Kidney (tissue), 14 donors: ENCODE results near the gene DRGX. TPM values are rescaled to one million over a fixed set of nuclear protein-coding genes. Genes with fewer than 3 reads are reported as not detected.

Experiments used
- DNase-seq, 5 donors: peaks; one replicate each; pipeline ENCODE4 v3.0.0-alpha.2; 2013 to 2020
- FAIRE-seq: peaks from 2 replicates; lab custom pipeline; 2012; peaks lifted over from hg19 to GRCh38; lab: Jason Lieb, UNC
- H3K27ac ChIP-seq, 2 donors: one replicate each; pipeline ENCODE4 v1.7.0; 2013; ENCODE audit warnings: low read depth in 2 of 2, low read length in 2 of 2, inconsistent platforms in 1 of 2
- H3K27me3 ChIP-seq: one replicate; pipeline ENCODE4 v1.7.1; 2013; ENCODE audit warnings: low read length, inconsistent platforms; ENCODE audit not compliant: control insufficient read depth, insufficient read depth
- H3K36me3 ChIP-seq, 3 donors: one replicate each; pipeline versions ENCODE4 v1.7.0 to v1.7.1; 2013; ENCODE audit warnings: low read length in 3 of 3, control low read depth in 1 of 3, inconsistent platforms in 1 of 3; ENCODE audit not compliant: insufficient read depth in 3 of 3, control insufficient read depth in 2 of 3
- H3K4me1 ChIP-seq, 3 donors: one replicate each; pipeline versions ENCODE4 v1.7.0 to v1.7.1; 2013; ENCODE audit warnings: low read length in 3 of 3, inconsistent platforms in 1 of 3, low read depth in 1 of 3; ENCODE audit not compliant: control insufficient read depth in 2 of 3, insufficient read depth in 2 of 3
- H3K4me3 ChIP-seq, 3 donors: one replicate each; pipeline versions ENCODE4 v1.7.0 to v1.8.1; 2013; ENCODE audit warnings: low read length in 3 of 3, control low read depth in 1 of 3, inconsistent platforms in 1 of 3
- H3K9ac ChIP-seq, 3 donors: one replicate each; pipeline versions ENCODE4 v1.7.0 to v1.7.1; 2013; ENCODE audit warnings: low read length in 3 of 3, control low read depth in 1 of 3, inconsistent platforms in 1 of 3
- H3K9me3 ChIP-seq, 3 donors: one replicate each; pipeline versions ENCODE4 v1.7.0 to v1.7.1; 2013; ENCODE audit warnings: low read length in 3 of 3, control low read depth in 1 of 3, inconsistent platforms in 1 of 3; ENCODE audit not compliant: control insufficient read depth in 2 of 3, insufficient read depth in 1 of 3
- intact Hi-C: fragments of 100-400 bp; cut with DNase I; formaldehyde crosslinking; loops from one replicate; pipeline ENCODE4 v1.11.1; 2022
- polyA plus RNA-seq: library from polyadenylated mRNA; stranded (reverse); fragments of 350-450 nt; fragmentation: Illumina TruSeq; extraction: RNeasy Lipid Tissue Mini Kit (QIAGEN cat#74804); gene quantifications from one replicate; pipeline ENCODE4 v1.2.3, GENCODE V29; 2014; ENCODE audit warnings: low read depth, low replicate concordance; ENCODE audit not compliant: insufficient read depth
- total RNA-seq: library from RNA; stranded (reverse); fragmentation: NEBNext Ultra II Directional; extraction: Animal tissue kit (Norgen Biotek cat#: 25700); gene quantifications from one replicate; pipeline ENCODE4 v1.2.1, GENCODE V29; 2021
- TF ChIP-seq, protein P1 (sequence below): IDR thresholded peaks from 3 replicates; pipeline ENCODE4 v1.5.1; 2012; ENCODE audit warnings: mild to moderate bottlenecking, moderate library complexity, borderline replicate concordance; ENCODE audit not compliant: insufficient read depth; ENCODE audit errors: extremely low read depth
- donor health status: control.
- donor health status: control.
- donor health status: control.
- donor health status: control.
- donor health status: control.
- donor health status: DM: yes; HTN: yes; CAD: no.
- donor health status: Normal renal cell carcinoma (clear cell type).

DRGX gene
- total and polyA plus RNA-seq, 2 donors from 2014 or later = not detected

- Histone ChIP-seq H3K4me3 (no peak overlapping the region), H3K36me3 (no peaks in the 10 kb centered on the region), H3K27me3 (no peaks in the 10 kb centered on the region), H3K9ac (no peak overlapping the region), H3K9me3 (peaks cover 0 to 12% (median 0%) of the 10 kb centered on the region in 3 donors), H3K27ac (no peak overlapping the region), H3K4me1 (no peaks in the 10 kb centered on the region)
- TF ChIP-seq, protein P1, sequence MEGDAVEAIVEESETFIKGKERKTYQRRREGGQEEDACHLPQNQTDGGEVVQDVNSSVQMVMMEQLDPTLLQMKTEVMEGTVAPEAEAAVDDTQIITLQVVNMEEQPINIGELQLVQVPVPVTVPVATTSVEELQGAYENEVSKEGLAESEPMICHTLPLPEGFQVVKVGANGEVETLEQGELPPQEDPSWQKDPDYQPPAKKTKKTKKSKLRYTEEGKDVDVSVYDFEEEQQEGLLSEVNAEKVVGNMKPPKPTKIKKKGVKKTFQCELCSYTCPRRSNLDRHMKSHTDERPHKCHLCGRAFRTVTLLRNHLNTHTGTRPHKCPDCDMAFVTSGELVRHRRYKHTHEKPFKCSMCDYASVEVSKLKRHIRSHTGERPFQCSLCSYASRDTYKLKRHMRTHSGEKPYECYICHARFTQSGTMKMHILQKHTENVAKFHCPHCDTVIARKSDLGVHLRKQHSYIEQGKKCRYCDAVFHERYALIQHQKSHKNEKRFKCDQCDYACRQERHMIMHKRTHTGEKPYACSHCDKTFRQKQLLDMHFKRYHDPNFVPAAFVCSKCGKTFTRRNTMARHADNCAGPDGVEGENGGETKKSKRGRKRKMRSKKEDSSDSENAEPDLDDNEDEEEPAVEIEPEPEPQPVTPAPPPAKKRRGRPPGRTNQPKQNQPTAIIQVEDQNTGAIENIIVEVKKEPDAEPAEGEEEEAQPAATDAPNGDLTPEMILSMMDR = no peak
- DNase-seq (no peak), FAIRE-seq (no peak)
- intact Hi-C loops = no loop called here
Observed at GRCh38 chr10:49352323-49352722, 43.6 kb downstream of the DRGX start.

DNA sequence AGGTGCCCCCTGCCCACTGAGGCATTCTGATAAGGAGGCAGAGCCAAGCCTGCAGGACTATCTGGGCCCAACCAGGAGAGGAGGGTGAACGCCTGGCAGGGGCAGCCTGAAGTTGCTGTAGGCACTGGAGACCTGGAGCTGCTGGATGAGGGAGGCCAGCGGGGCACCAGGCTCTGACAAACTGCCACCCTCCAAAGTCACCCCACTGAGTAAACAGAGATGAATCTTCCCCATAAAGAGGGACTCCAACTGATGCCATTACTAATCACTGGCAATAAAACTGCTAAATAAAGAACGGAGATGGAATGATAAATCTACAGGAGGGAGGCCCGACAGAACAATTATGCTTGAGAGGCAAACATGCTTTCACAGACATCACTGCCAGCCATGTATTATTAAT, 44.2 kb downstream of the DRGX start:
- H3K4me1 ChIP-seq = no peaks in the 10 kb centered on the region

GRCh38 chr10:49350846-49351532, 44.9 kb downstream of the DRGX start:
- Histone ChIP-seq H3K9me3 (peaks cover 0 to 11% (median 0%) of the 10 kb centered on the region in 3 donors), H3K27me3 (no peaks in the 10 kb centered on the region), H3K36me3 (no peaks in the 10 kb centered on the region), H3K4me1 (no peaks in the 10 kb centered on the region), H3K4me3 (no peak overlapping the region), H3K9ac (no peak overlapping the region), H3K27ac (no peak overlapping the region)
- TF ChIP-seq, protein P1 = no peak
- FAIRE-seq (no peak), DNase-seq (no peak)
- intact Hi-C loops = no loop called here

More for the DNA sequence above, 44.2 kb downstream of the DRGX start:
- Histone ChIP-seq H3K9ac (no peak overlapping the region), H3K4me3 (no peak overlapping the region), H3K9me3 (peaks cover 0 to 11% (median 0%) of the 10 kb centered on the region in 3 donors), H3K36me3 (no peaks in the 10 kb centered on the region), H3K27ac (no peak overlapping the region), H3K27me3 (no peaks in the 10 kb centered on the region)
- TF ChIP-seq, protein P1 = no peak
- no peak for FAIRE-seq
- DNase-seq = no peak
- intact Hi-C loops = no loop called here
